ENCODE measurements around the gene ID2.

The ID2 gene

DNA sequence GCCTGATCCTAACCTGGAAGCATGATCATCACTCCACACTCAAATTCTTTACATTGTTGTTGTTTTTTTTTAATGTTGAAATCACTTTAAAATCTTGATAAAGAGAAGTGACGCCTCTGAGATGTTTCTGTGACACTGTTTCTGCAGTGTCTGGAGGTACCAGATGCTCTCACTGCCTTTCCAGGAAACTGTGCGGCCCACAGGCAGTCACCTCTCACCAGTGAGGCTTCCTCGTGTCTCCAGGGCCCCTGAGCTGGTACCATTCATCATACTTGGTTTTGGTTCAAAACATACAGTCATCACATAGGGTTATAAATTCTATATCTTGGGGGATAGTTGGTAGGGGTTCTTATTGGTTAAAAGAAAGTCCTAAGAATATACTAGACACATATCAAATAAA lies 10.1 kb upstream of the ID2 start:
- Histone ChIP-seq H3K4me3 (replicated peaks; ENCODE audit: low read depth, low read length) (no peak overlapping the region), H3K27me3 (replicated peaks; ENCODE audit: control insufficient read depth, insufficient read depth, low read length) (no peaks in the 10 kb centered on the region; the same call in 1 of the 2 replicates), H3K36me3 (ENCODE audit: control insufficient read depth, insufficient read depth, low read length) (no peaks in the 10 kb centered on the region)
- TF ChIP-seq, protein P1, sequence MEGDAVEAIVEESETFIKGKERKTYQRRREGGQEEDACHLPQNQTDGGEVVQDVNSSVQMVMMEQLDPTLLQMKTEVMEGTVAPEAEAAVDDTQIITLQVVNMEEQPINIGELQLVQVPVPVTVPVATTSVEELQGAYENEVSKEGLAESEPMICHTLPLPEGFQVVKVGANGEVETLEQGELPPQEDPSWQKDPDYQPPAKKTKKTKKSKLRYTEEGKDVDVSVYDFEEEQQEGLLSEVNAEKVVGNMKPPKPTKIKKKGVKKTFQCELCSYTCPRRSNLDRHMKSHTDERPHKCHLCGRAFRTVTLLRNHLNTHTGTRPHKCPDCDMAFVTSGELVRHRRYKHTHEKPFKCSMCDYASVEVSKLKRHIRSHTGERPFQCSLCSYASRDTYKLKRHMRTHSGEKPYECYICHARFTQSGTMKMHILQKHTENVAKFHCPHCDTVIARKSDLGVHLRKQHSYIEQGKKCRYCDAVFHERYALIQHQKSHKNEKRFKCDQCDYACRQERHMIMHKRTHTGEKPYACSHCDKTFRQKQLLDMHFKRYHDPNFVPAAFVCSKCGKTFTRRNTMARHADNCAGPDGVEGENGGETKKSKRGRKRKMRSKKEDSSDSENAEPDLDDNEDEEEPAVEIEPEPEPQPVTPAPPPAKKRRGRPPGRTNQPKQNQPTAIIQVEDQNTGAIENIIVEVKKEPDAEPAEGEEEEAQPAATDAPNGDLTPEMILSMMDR (IDR thresholded peaks at IDR 0.05; ENCODE audit: insufficient read depth, low read length, poor library complexity, severe bottlenecking) = no peak
- no peak for DNase-seq (ENCODE audit: extremely low read depth, insufficient read length)

DNA sequence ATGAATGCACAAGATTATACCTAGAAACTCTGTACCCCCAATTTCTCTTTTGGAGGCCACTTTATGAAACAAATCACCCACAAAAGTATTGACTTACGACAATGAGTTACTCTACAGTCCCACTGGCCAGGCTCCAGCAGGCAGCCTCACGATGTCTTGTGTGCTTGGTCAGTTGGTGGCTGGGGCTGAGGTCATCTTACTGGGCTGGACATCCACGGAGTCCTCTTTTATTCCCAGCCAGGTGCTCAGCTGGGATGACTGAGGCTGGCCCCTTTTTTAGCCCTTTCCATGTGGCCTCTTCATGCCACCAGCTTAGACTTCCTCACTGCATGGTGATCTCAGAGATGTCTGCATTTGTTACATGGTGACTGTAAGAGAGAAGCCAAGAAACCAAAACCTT lies 8.9 kb upstream of the ID2 start:
- Histone ChIP-seq H3K27me3 (replicated peaks; ENCODE audit: control insufficient read depth, insufficient read depth, low read length) (no peaks in the 10 kb centered on the region; the same call in none of the 2 replicates), H3K4me3 (replicated peaks; ENCODE audit: low read depth, low read length) (no peak overlapping the region), H3K36me3 (ENCODE audit: control insufficient read depth, insufficient read depth, low read length) (no peaks in the 10 kb centered on the region)
- TF ChIP-seq, protein P1 (IDR thresholded peaks at IDR 0.05; ENCODE audit: insufficient read depth, low read length, poor library complexity, severe bottlenecking) = no peak
- DNase-seq (ENCODE audit: extremely low read depth, insufficient read length) = no peak

DNA sequence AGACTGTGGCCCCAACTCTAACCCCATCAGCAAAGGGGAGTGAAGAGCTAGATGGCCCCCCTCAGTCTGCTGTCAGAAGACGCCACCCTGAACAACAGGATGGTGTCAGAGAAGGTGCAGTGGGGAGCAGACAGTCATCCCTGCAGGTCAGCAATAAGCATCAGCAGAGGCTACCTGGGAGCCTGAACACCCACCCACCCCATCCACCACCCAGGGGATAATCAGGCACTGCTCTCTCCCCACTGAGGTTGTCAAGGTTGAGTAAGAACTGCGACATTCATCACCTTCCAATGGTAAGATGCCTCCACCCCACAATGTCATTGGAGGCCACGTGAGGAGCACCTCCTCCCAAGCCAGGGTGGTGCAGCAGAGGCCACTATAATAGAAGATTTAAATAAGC lies 8.5 kb upstream of the ID2 start:
- TF ChIP-seq, protein P1 (IDR thresholded peaks at IDR 0.05; ENCODE audit: insufficient read depth, low read length, poor library complexity, severe bottlenecking) = no peak
- no peaks in the 10 kb centered on the region for H3K36me3 ChIP-seq (ENCODE audit: control insufficient read depth, insufficient read depth, low read length)
- H3K4me3 ChIP-seq (replicated peaks; ENCODE audit: low read depth, low read length) = no peak overlapping the region
- H3K27me3 ChIP-seq (replicated peaks; ENCODE audit: control insufficient read depth, insufficient read depth, low read length) = no peaks in the 10 kb centered on the region; the same call in none of the 2 replicates
- no peak for DNase-seq (ENCODE audit: extremely low read depth, insufficient read length)

DNA sequence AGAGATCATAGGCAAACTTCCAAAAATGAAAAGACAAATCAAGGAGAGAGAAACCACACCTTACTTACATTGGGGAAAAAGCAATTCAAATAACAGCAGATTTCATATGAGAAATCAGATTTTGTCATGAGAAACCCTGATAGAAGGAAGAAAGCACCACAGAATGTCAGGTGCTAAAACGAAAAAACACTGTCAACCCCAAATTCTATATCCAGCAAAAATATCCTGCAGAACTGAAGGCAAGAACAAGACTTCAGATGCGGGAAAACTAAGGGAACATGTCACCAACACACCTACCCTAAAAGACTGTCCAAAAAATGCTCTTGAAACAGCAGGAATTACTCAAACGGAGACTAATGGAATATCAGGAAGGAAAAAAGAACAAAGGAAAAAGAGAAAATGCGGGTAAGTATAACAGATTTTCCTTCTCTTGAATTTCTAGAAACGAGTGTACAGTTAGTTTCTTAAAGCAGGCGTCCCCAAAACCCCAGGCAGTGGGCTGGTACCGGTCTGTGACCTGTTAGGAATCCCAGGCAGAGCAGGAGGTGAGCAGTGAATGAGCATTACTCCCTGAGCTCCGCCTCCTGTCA lies 7.3 kb upstream of the ID2 start:
- no peaks in the 10 kb centered on the region for H3K36me3 ChIP-seq (ENCODE audit: control insufficient read depth, insufficient read depth, low read length)
- no peak for DNase-seq (ENCODE audit: extremely low read depth, insufficient read length)
- TF ChIP-seq, protein P1 (IDR thresholded peaks at IDR 0.05; ENCODE audit: insufficient read depth, low read length, poor library complexity, severe bottlenecking) = no peak
- no peak overlapping the region for H3K4me3 ChIP-seq (replicated peaks; ENCODE audit: low read depth, low read length)
- no peaks in the 10 kb centered on the region; the same call in none of the 2 replicates for H3K27me3 ChIP-seq (replicated peaks; ENCODE audit: control insufficient read depth, insufficient read depth, low read length)

DNA sequence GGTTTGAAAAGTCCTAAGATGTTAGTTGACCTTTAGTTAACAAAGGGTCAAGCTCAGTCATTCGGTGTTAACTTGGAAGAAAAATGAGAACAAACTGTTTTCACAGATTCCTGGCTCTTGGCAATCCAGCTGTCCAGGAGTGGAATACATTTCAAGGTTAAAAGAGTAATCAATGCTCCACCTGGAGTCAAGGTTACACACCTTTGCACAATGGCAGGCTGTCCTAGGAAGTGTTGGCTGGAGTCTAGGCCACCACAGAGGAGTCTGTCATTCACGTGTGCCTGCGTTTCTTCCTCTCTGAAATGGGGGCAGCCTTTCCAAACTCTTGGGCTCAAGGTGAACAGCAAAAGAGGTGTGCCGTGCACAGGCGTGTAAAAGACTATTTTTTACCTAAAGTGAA lies 6.3 kb upstream of the ID2 start:
- no peaks in the 10 kb centered on the region; the same call in none of the 2 replicates for H3K27me3 ChIP-seq (replicated peaks; ENCODE audit: control insufficient read depth, insufficient read depth, low read length)
- H3K36me3 ChIP-seq (ENCODE audit: control insufficient read depth, insufficient read depth, low read length) = no peaks in the 10 kb centered on the region
- TF ChIP-seq, protein P1 (IDR thresholded peaks at IDR 0.05; ENCODE audit: insufficient read depth, low read length, poor library complexity, severe bottlenecking) = no peak
- no peak for DNase-seq (ENCODE audit: extremely low read depth, insufficient read length)
- H3K4me3 ChIP-seq (replicated peaks; ENCODE audit: low read depth, low read length) = no peak overlapping the region

Data from GM06990 (cell line).